ENCODE measurements around the gene S100A14.
A peak's percentile ranks its signal among the peaks of the same experiment; 100 is the strongest.
"Not testable (repeated sequence)": the region's sequence is repeated elsewhere in the genome, so short reads cannot be mapped to it uniquely, and the experiment has no call there.

Gene S100A14

GRCh38 chr1:153616144-153616916 lies at the start of gene S100A14:
TSS of gene S100A14 (minus strand) at chr1:153616325. CDS start at chr1:153615858, 467 bp downstream.
- DNase-seq (ENCODE audit: low spot score) = no peak

- DNase-seq (ENCODE audit: low spot score) = no peak
These were observed 47.1 kb upstream of the S100A14 start for GRCh38 chr1:153663211-153663610.

- no peak for DNase-seq (ENCODE audit: low spot score)
These were observed 46.1 kb upstream of the S100A14 start for GRCh38 chr1:153662269-153662668.

GRCh38 chr1:153661111-153661708 lies 45.1 kb upstream of the S100A14 start:
- no peak for DNase-seq (ENCODE audit: low spot score)

- DNase-seq (ENCODE audit: low spot score) = no peak
These were observed 43.5 kb upstream of the S100A14 start for GRCh38 chr1:153659656-153660055.

- no peak for DNase-seq (ENCODE audit: low spot score)
These were observed 43.0 kb upstream of the S100A14 start for GRCh38 chr1:153659175-153659534.

GRCh38 chr1:153658400-153659174 lies 42.5 kb upstream of the S100A14 start, which contains the start of gene SNAPIN:
TSS of gene SNAPIN (plus strand) at chr1:153658703. CDS start at chr1:153658744, 41 bp downstream.
- DNase-seq (ENCODE audit: low spot score) = peak; percentile 98

GRCh38 chr1:153655333-153655732 lies 39.2 kb upstream of the S100A14 start:
- DNase-seq (ENCODE audit: low spot score) = no peak

GRCh38 chr1:153652805-153653500 lies 36.8 kb upstream of the S100A14 start:
- no peak for DNase-seq (ENCODE audit: low spot score)

GRCh38 chr1:153651771-153652170 lies 35.6 kb upstream of the S100A14 start:
- DNase-seq (ENCODE audit: low spot score) = no peak

GRCh38 chr1:153649863-153650235 lies 33.7 kb upstream of the S100A14 start:
- DNase-seq (ENCODE audit: low spot score) = no peak

GRCh38 chr1:153649137-153649862 lies 33.2 kb upstream of the S100A14 start:
- no peak for DNase-seq (ENCODE audit: low spot score)

- no peak for DNase-seq (ENCODE audit: low spot score)
These were observed 32.0 kb upstream of the S100A14 start for GRCh38 chr1:153648000-153648643.

- DNase-seq (ENCODE audit: low spot score) = no peak
These were observed 31.2 kb upstream of the S100A14 start for GRCh38 chr1:153647346-153647714.

- no peak for DNase-seq (ENCODE audit: low spot score)
These were observed 30.7 kb upstream of the S100A14 start for GRCh38 chr1:153646672-153647345.

- no peak for DNase-seq (ENCODE audit: low spot score)
These were observed 27.7 kb upstream of the S100A14 start for GRCh38 chr1:153643816-153644215.

GRCh38 chr1:153643100-153643499 lies 27.0 kb upstream of the S100A14 start:
- DNase-seq (ENCODE audit: low spot score) = no peak

GRCh38 chr1:153642161-153642560 lies 26.0 kb upstream of the S100A14 start:
- no peak for DNase-seq (ENCODE audit: low spot score)

GRCh38 chr1:153640861-153641260 lies 24.7 kb upstream of the S100A14 start:
- DNase-seq (ENCODE audit: low spot score) = no peak

GRCh38 chr1:153640213-153640612 lies 24.1 kb upstream of the S100A14 start:
- DNase-seq (ENCODE audit: low spot score) = not testable (repeated sequence)

- DNase-seq (ENCODE audit: low spot score) = no peak
These were observed 23.2 kb upstream of the S100A14 start for GRCh38 chr1:153639280-153639679.
